Nephron progenitor cell (in vitro differentiated cells): ENCODE data around the gene PARL.

Experiments used
- DNase-seq: peaks from one replicate; pipeline ENCODE4 v3.0.0; 2021
- H3K27ac Mint-ChIP-seq: 2 replicates; pipeline ENCODE4 v1.8.0; 2021; ENCODE audit warnings: mild to moderate bottlenecking, moderate library complexity, mixed read lengths
- H3K27me3 Mint-ChIP-seq: 2 replicates; pipeline ENCODE4 v1.8.0; 2021; ENCODE audit warnings: mild to moderate bottlenecking, low read depth, mixed read lengths; ENCODE audit not compliant: poor library complexity
- H3K36me3 Mint-ChIP-seq: 2 replicates; pipeline ENCODE4 v1.8.0; 2021; ENCODE audit warnings: low read depth, mixed read lengths
- H3K4me1 Mint-ChIP-seq: 2 replicates; pipeline ENCODE4 v1.8.0; 2021; ENCODE audit warnings: mixed read lengths
- H3K4me3 Mint-ChIP-seq: 2 replicates; pipeline ENCODE4 v1.8.0; 2021; ENCODE audit warnings: mild to moderate bottlenecking, moderate library complexity, mixed read lengths
- H3K9me3 Mint-ChIP-seq: 2 replicates; pipeline ENCODE4 v1.8.0; 2021; ENCODE audit warnings: mild to moderate bottlenecking, moderate library complexity, mixed read lengths
- TF ChIP-seq, protein P1 (sequence below): fragments of 200-600 bp; sonication (generic); IDR thresholded peaks from 2 replicates; pipeline ENCODE4 v1.5.0; 2021; ENCODE audit warnings: antibody characterized with exemption

Gene PARL

DNA sequence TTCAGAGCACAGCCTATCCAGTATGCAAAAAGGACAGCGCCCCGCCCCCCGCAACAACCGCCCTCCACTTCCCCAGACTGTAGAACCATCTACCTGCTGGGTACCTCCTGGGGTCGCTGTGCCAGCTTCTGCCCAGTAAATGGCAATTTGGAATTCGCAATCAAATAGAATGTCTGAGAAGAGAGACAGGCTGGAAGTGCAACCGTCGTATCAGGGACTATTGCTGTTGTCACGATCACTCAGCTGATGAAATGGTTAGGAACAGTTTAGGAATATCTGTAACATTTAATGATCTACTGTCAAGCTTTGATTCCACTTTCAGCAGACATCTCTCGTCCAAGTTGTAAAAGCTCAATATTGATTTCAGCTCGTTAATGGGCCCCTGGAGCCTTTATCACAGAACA is 13.3 kb upstream of the PARL start:
- no peaks in the 10 kb centered on the region for H3K36me3 Mint-ChIP-seq
- H3K27ac Mint-ChIP-seq: no peak overlapping the region
- H3K4me3 Mint-ChIP-seq: no peak overlapping the region
- H3K9me3 Mint-ChIP-seq: no peaks in the 10 kb centered on the region
- no peak for DNase-seq
- TF ChIP-seq, protein P1, sequence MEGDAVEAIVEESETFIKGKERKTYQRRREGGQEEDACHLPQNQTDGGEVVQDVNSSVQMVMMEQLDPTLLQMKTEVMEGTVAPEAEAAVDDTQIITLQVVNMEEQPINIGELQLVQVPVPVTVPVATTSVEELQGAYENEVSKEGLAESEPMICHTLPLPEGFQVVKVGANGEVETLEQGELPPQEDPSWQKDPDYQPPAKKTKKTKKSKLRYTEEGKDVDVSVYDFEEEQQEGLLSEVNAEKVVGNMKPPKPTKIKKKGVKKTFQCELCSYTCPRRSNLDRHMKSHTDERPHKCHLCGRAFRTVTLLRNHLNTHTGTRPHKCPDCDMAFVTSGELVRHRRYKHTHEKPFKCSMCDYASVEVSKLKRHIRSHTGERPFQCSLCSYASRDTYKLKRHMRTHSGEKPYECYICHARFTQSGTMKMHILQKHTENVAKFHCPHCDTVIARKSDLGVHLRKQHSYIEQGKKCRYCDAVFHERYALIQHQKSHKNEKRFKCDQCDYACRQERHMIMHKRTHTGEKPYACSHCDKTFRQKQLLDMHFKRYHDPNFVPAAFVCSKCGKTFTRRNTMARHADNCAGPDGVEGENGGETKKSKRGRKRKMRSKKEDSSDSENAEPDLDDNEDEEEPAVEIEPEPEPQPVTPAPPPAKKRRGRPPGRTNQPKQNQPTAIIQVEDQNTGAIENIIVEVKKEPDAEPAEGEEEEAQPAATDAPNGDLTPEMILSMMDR: no peak
- H3K27me3 Mint-ChIP-seq: peaks cover 35% of the 10 kb centered on the region
- H3K4me1 Mint-ChIP-seq: no peaks in the 10 kb centered on the region

DNA sequence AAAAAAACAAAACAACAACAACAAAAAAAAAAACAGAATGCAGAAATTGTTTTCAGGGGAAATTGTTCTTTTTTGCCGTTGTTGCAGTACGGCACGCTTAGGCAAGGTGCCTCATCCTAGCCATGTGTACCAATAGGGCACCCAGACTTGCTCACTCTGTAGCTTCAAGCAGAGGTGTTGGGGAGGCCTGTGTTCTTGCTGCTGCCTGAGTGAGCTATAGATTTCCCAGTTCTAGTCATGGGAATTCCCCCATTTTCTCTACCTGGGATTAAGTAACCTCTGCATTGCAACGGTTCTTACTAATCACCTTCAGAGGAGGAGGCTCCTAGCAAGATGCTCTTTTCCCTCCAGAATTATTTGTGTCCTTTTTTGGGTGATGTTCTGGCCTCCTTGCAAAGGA is 12.9 kb upstream of the PARL start:
- DNase-seq: no peak
- peaks cover 36% of the 10 kb centered on the region for H3K27me3 Mint-ChIP-seq
- TF ChIP-seq, protein P1: no peak
- no peak overlapping the region for H3K27ac Mint-ChIP-seq
- H3K4me3 Mint-ChIP-seq: no peak overlapping the region
- H3K36me3 Mint-ChIP-seq: no peaks in the 10 kb centered on the region
- no peaks in the 10 kb centered on the region for H3K4me1 Mint-ChIP-seq
- no peaks in the 10 kb centered on the region for H3K9me3 Mint-ChIP-seq

DNA sequence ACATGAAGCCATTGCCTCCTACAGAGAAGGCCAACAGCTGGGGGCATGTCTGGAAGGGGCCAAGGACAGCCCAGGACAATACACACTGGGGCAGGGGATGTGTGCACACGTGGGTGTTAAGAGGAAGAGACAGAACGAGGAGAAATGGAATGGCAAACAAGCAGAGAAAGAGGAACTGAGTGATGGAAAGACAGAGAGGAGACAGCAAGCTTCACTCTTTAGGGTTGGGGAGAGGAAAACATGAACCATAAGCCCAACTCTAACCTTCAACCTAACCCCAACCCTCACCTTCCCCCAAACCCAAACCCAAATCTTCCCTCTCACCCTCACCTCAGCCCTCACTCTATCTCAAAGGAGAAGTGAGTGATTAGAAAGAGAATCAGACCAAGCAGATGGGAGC is 11.9 kb upstream of the PARL start:
- TF ChIP-seq, protein P1: no peak
- H3K27ac Mint-ChIP-seq: no peak overlapping the region
- peaks cover 44% of the 10 kb centered on the region for H3K27me3 Mint-ChIP-seq
- H3K9me3 Mint-ChIP-seq: no peaks in the 10 kb centered on the region
- H3K4me3 Mint-ChIP-seq: no peak overlapping the region
- H3K36me3 Mint-ChIP-seq: no peaks in the 10 kb centered on the region
- H3K4me1 Mint-ChIP-seq: no peaks in the 10 kb centered on the region
- DNase-seq: no peak

DNA sequence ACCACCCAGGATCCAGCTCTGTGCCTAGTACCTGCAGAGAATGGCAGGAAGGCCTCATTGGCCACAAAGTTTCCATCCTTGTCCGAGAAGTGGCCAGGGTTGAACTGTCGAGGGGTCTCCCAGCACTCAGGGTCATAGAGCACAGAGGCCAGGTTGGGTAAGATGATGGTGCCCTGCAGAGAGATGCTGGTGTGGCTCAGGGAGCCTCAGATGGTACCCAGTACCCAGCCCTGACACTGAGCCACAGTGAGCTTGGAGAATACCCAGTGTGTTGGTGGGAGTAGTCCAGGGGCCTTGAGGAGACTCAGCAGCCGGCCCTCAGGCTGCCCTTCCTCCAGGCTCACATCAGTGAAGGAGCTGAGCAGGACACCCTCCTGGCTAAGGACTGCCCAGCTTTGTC is 11.5 kb upstream of the PARL start:
- no peak for DNase-seq
- Mint-ChIP-seq H3K4me3 (no peak overlapping the region), H3K4me1 (no peaks in the 10 kb centered on the region), H3K36me3 (no peaks in the 10 kb centered on the region), H3K9me3 (no peaks in the 10 kb centered on the region), H3K27me3 (peaks cover 41% of the 10 kb centered on the region), H3K27ac (no peak overlapping the region)
- TF ChIP-seq, protein P1: no peak

DNA sequence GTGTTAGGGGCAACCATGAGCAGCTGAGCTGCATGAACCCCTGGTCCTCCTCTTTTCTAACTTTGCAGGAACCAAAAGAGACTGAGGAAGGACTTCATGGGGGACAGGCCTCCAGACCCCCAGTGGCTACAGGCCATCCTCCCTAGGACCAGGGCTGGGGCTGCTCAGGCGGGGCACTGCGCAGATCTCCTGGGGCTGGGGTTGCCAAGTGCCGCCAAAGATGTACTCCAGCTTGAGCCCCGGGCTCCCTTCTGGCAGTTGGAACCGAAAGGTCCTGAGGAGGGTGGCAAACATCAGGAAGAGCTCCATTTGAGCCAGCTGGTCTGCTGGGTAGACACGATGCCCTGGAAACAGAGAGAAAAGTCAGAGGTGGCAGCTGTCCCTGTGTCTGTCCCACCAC is 11.1 kb upstream of the PARL start:
- H3K36me3 Mint-ChIP-seq: no peaks in the 10 kb centered on the region
- H3K27ac Mint-ChIP-seq: no peak overlapping the region
- no peaks in the 10 kb centered on the region for H3K4me1 Mint-ChIP-seq
- no peak for DNase-seq
- no peaks in the 10 kb centered on the region for H3K9me3 Mint-ChIP-seq
- no peak overlapping the region for H3K4me3 Mint-ChIP-seq
- TF ChIP-seq, protein P1: no peak
- H3K27me3 Mint-ChIP-seq: peaks cover 42% of the 10 kb centered on the region

DNA sequence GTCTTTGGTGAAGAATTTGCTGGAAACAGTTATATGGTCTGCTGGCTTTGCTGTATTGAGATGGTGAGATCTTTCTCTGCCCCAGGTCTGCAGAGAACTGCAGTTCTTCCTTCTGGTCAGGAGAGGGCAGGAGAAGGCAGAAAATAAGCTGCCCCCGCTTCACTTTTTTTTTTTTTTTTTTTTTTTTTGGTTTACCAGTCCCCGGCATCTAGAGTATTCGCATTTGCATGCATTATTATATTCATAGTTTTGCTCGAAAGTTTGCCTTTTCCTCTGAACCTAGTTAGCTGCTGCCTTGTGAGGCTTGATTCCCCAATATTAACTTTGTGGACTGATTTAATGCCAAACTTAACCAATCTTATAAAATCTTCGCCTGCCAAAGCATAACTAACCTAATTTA is 10.6 kb upstream of the PARL start:
- TF ChIP-seq, protein P1: peak; percentile 78
- Mint-ChIP-seq H3K27me3 (peaks cover 45% of the 10 kb centered on the region), H3K4me3 (no peak overlapping the region), H3K9me3 (no peaks in the 10 kb centered on the region), H3K4me1 (no peaks in the 10 kb centered on the region), H3K36me3 (no peaks in the 10 kb centered on the region), H3K27ac (no peak overlapping the region)
- DNase-seq: peak; percentile 21
